Liver (tissue), 9 donors: ENCODE results near the gene COL27A1. TPM values are rescaled to one million over a fixed set of nuclear protein-coding genes. Genes with fewer than 3 reads are reported as not detected.

Source experiments
- DNase-seq: peaks from one replicate; pipeline ENCODE4 v3.0.0-alpha.2; 2017; ENCODE audit warnings: low spot score
- H3K27ac ChIP-seq, 2 donors: one replicate each; pipeline ENCODE4 v1.7.0; 2013; ENCODE audit warnings: inconsistent platforms in 2 of 2, low read length in 2 of 2, control low read depth in 1 of 2, low read depth in 1 of 2, mild to moderate bottlenecking in 1 of 2
- H3K27me3 ChIP-seq, 4 donors: one replicate each; pipeline versions ENCODE4 v1.6.1 to v1.7.0; 2013; ENCODE audit warnings: low read length in 3 of 4, inconsistent platforms in 1 of 4, mild to moderate bottlenecking in 1 of 4, moderate library complexity in 1 of 4; ENCODE audit not compliant: control insufficient read depth in 4 of 4, insufficient read depth in 4 of 4
- H3K36me3 ChIP-seq, 4 donors: one replicate each; pipeline versions ENCODE4 v1.6.1 to v1.7.0; 2013; ENCODE audit warnings: low read length in 3 of 4, mild to moderate bottlenecking in 3 of 4, low read depth in 1 of 4, moderate library complexity in 1 of 4; ENCODE audit not compliant: control insufficient read depth in 4 of 4, insufficient read depth in 3 of 4
- H3K4me1 ChIP-seq, 4 donors: one replicate each; pipeline versions ENCODE4 v1.6.1 to v1.7.0; 2013; ENCODE audit warnings: low read length in 3 of 4, mild to moderate bottlenecking in 3 of 4, moderate library complexity in 1 of 4; ENCODE audit not compliant: control insufficient read depth in 4 of 4, insufficient read depth in 4 of 4
- H3K4me3 ChIP-seq, 3 donors: one replicate each; pipeline versions ENCODE4 v1.6.1 to v1.7.0; 2013; ENCODE audit warnings: low read length in 3 of 3, control low read depth in 1 of 3, low read depth in 1 of 3, mild to moderate bottlenecking in 1 of 3
- H3K9ac ChIP-seq, 2 donors: one replicate each; pipeline ENCODE4 v1.7.0; 2013; ENCODE audit warnings: low read length in 2 of 2, mild to moderate bottlenecking in 2 of 2, moderate library complexity in 2 of 2, control low read depth in 1 of 2, low read depth in 1 of 2
- H3K9me3 ChIP-seq, 4 donors: one replicate each; pipeline versions ENCODE4 v1.6.1 to v1.7.0; 2013; ENCODE audit warnings: low read length in 3 of 4; ENCODE audit not compliant: control insufficient read depth in 4 of 4
- CTCF ChIP-seq: fragments of 150-350 bp; IDR thresholded peaks from 2 replicates; pipeline ENCODE4 v1.5.1; 2017; ENCODE audit warnings: improper control_type of control experiment, low read depth, low read length; ENCODE audit not compliant: missing input control
- FOXA1 ChIP-seq: IDR thresholded peaks from 2 replicates; pipeline ENCODE4 v1.6.1; 2016; ENCODE audit warnings: antibody characterized with exemption
- GABPA ChIP-seq, 2 donors: IDR thresholded peaks in 1 of 2; conservative IDR thresholded peaks in 1 of 2; 2 replicates each; pipeline ENCODE4 v1.6.1; 2016; ENCODE audit warnings: antibody characterized with exemption in 2 of 2, mild to moderate bottlenecking in 1 of 2, moderate library complexity in 1 of 2
- MAX ChIP-seq: IDR thresholded peaks from 2 replicates; pipeline ENCODE4 v1.6.1; 2016; ENCODE audit warnings: antibody characterized with exemption
- NR2F2 ChIP-seq: IDR thresholded peaks from 2 replicates; pipeline ENCODE4 v1.6.1; 2016; ENCODE audit warnings: antibody characterized with exemption
- RAD21 ChIP-seq, 2 donors: IDR thresholded peaks; 2 replicates each; pipeline ENCODE4 v1.6.1; 2016; ENCODE audit warnings: antibody characterized with exemption in 2 of 2, mild to moderate bottlenecking in 2 of 2
- REST ChIP-seq: IDR thresholded peaks from 2 replicates; pipeline ENCODE4 v1.6.1; 2016; ENCODE audit warnings: antibody characterized with exemption, mild to moderate bottlenecking
- SP1 ChIP-seq: IDR thresholded peaks from 2 replicates; pipeline ENCODE4 v1.6.1; 2018; ENCODE audit warnings: antibody characterized with exemption, mild to moderate bottlenecking
- YY1 ChIP-seq: IDR thresholded peaks from 2 replicates; pipeline ENCODE4 v1.6.1; 2016; ENCODE audit warnings: antibody characterized with exemption, mild to moderate bottlenecking
- WGBS: extraction: QIAGEN DNeasy Blood & Tissue Kit; methylation state at CpG from one replicate; pipeline ENCODE4 v1.1.7; 2013; 5-methylcytosine and 5-hydroxymethylcytosine counted together
- polyA plus RNA-seq, 2 donors: library from polyadenylated mRNA; stranded (reverse) in 1 of 2; unstranded in 1 of 2; fragments of 200-250 nt in 1 of 2; fragments of >200 nt in 1 of 2; fragmentation: Nextera tagmentation in 1 of 2; extraction: Ambion mirVana in 1 of 2; gene quantifications; one replicate each; pipeline versions ENCODE4 v1.2.1 to v1.2.3, GENCODE V29; 2013 to 2015
- total RNA-seq, 2 donors: library from RNA; depleted of rRNA; stranded (reverse); fragments of >200 nt; gene quantifications; one replicate each; pipeline ENCODE4 v1.2.3, GENCODE V29; 2014
- donor health status: healthy.
- donor health status: healthy.
- donor health status: healthy.
- donor health status: healthy.
- donor health status: healthy.

COL27A1 gene
- total and polyA plus RNA-seq, 4 donors = 7.0 to 20.4 (median 12.0) TPM

- Histone ChIP-seq H3K9ac (no peak overlapping the region), H3K4me3 (no peak overlapping the region), H3K27ac (peak overlapping the region in 1 of 2 donors; percentile 14), H3K36me3 (peaks cover 0 to 5% (median 2%) of the 10 kb centered on the region in 4 donors), H3K4me1 (peaks cover 0 to 20% (median 11%) of the 10 kb centered on the region in 4 donors), H3K9me3 (no peaks in the 10 kb centered on the region), H3K27me3 (no peaks in the 10 kb centered on the region)
- DNase-seq = no peak
- no peak for TF ChIP-seq FOXA1
- peak; percentile 74 for TF ChIP-seq REST
- peak; percentile 28 for TF ChIP-seq NR2F2
- TF ChIP-seq GABPA (IDR thresholded peaks at IDR 0.05 in 1 of 2, conservative IDR thresholded peaks at IDR 0.05 in 1 of 2) = no peak
- no peak for TF ChIP-seq SP1
- TF ChIP-seq CTCF = peak; percentile 10
- 81% methylated on average over 10 of the region's 10 CpGs for WGBS
Measured at GRCh38 chr9:114233491-114234185, 78.3 kb downstream of the COL27A1 start.

GRCh38 chr9:114235033-114235661 is 79.8 kb downstream of the COL27A1 start:
- no peak for TF ChIP-seq RAD21 (IDR thresholded peaks at IDR 0.05)
- TF ChIP-seq MAX = no peak
- TF ChIP-seq YY1 = no peak
- no peak for TF ChIP-seq NR2F2
- no peak overlapping the region for H3K4me3 ChIP-seq
- 80% methylated on average over 16 of the region's 16 CpGs for WGBS
- H3K9ac ChIP-seq = no peak overlapping the region
- H3K27ac ChIP-seq = no peak overlapping the region
- peaks cover 0 to 5% (median 2%) of the 10 kb centered on the region in 4 donors for H3K36me3 ChIP-seq
- DNase-seq = no peak
- H3K9me3 ChIP-seq = no peaks in the 10 kb centered on the region
- H3K27me3 ChIP-seq = no peaks in the 10 kb centered on the region
- peaks cover 0 to 25% (median 17%) of the 10 kb centered on the region in 4 donors for H3K4me1 ChIP-seq
